NOMO-1 (cell line): Measurements from ENCODE around the gene ZNF440.
"Not testable (repeated sequence)": the region's sequence is repeated elsewhere in the genome, so short reads cannot be mapped to it uniquely, and the experiment has no call there.

Experiments
- DNase-seq, 2 experiments: peaks; one replicate each; lab custom pipeline; 2025; ENCODE audit not compliant: unreplicated experiment in 2 of 2; lab: John Stamatoyannopoulos, UW

Gene ZNF440

GRCh38 chr19:11814029-11814699 is at the start of gene ZNF440:
Gene ZNF440, plus strand, starts transcription at chr19:11814273. Its CDS starts 175 bp downstream, at chr19:11814448.
- peak; percentile 89 to 92 for DNase-seq

GRCh38 chr19:11766597-11767591 is 47.2 kb upstream of the ZNF440 start, which contains the start of gene ZNF441:
Gene ZNF441, plus strand, starts transcription at chr19:11767000. Its CDS starts 194 bp downstream, at chr19:11767194.
- DNase-seq, result peak; percentile 88 to 91

DNA sequence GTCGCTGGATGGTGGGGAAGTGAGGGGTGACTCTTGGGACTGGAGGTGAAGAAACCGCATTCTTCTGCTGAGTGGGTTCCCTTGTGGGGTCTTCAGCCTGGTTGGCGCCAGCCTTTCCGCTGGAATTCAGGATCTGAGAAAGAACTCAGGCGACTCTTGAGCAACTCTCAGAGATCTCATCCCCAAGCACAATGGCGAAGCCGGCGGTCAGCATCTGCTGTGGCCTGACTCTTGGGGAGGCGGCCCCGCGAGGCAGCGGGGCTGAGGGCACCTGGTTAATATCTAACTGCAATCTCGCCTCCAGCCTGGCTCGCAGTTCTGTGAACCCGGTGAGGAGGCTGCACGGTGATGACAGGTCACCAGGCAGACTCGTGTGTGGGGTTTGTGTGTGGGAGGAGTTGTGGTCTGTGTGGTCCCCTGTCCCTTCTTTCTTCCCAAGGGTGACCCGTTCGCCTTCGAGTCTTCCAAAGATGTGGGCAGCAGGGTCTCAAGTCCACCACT is 46.4 kb upstream of the ZNF440 start:
- DNase-seq, result peak; percentile 1 to 3

- DNase-seq, result no peak
Observed at GRCh38 chr19:11769995-11770394, 44.1 kb upstream of the ZNF440 start.

- DNase-seq, result not testable (repeated sequence)
Observed at GRCh38 chr19:11771520-11771919, 42.6 kb upstream of the ZNF440 start.

GRCh38 chr19:11776669-11777068 is 37.4 kb upstream of the ZNF440 start:
- DNase-seq, result not testable (repeated sequence)

GRCh38 chr19:11780431-11781020 is 33.5 kb upstream of the ZNF440 start:
- no peak for DNase-seq

DNA sequence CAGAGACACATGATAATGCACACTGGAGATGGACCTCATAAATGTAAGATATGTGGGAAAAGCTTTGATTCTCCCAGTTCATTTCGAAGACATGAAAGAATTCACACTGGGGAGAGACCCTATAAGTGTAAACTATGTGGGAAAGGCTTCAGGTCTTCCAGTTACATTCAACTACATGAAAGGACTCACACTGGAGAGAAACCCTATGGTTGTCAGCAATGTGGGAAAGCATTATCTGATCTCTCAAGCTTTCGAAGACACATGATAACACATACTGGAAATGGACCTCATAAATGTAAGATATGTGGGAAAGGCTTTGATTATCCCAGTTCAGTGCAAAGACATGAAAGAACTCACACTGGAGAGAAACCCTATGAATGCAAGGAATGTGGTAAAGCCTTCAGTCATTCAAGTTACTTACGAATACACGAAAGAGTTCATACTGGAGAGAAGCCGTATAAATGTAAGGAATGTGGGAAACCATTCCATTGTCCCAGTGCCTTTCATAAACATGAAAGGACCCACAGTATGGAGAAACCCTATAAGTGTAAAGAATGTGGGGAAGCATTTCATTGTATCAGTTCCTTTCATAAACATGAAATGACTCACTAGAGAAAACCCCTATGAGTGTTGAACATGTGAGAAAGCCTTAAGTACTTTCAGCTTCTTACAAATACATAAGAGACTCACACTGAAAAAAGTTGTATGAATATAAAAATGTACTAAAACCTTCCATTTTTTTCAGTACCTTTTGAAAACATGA is 32.6 kb upstream of the ZNF440 start:
- no peak for DNase-seq

DNA sequence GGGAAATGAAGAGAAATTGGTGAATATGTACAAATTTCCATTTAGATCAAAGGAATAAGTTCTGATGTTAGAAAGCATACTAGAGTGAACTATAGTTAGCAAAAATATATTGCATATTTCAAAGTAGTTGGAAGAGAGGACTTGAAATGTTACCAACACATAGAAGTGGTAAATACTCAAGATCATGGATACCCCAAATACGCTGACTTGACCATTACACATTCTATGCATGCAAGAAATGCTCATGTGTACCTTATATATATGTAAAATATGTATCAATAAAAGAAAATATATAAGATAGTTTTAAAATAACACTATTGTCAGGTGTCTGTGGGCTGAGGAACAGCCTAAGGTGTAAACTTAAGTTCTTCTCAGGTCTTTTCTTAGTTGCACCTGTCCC is 30.3 kb upstream of the ZNF440 start:
- DNase-seq, result no peak

- DNase-seq, result no peak
Observed at GRCh38 chr19:11784356-11784755, 29.7 kb upstream of the ZNF440 start.

- DNase-seq, result no peak
Observed at GRCh38 chr19:11787536-11787935, 26.5 kb upstream of the ZNF440 start.

GRCh38 chr19:11792942-11793341 is 21.1 kb upstream of the ZNF440 start:
- no peak for DNase-seq

DNA sequence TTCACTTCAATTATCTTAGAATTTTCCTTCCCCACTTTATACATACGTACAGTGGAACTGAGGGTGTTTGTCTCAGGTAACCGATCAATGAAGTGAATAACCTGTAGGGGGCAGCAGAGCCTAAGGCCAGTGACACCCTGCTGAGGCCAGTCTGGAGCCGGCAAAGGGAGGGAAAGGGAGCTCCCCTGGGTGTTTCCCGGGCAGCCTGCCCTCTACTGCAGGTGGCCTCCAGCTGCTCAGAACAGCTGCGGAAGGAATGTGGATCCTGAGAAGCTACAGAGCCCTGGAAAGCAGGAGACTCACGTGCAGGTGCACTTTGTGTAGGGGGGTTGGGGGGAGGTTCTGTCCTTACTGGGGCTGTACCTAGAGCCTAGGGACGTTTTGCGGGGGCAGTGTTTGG is 16.6 kb upstream of the ZNF440 start:
- peak; percentile 63 to 77 for DNase-seq

GRCh38 chr19:11798391-11799330 is 15.4 kb upstream of the ZNF440 start, which contains the start of gene ZNF491:
Gene ZNF491, plus strand, starts transcription at chr19:11798523. Its CDS starts 7,431 bp downstream, at chr19:11805954.
- DNase-seq, result peak; percentile 44 to 46

- DNase-seq, result no peak
Observed at GRCh38 chr19:11806354-11807098, 7.5 kb upstream of the ZNF440 start.

DNA sequence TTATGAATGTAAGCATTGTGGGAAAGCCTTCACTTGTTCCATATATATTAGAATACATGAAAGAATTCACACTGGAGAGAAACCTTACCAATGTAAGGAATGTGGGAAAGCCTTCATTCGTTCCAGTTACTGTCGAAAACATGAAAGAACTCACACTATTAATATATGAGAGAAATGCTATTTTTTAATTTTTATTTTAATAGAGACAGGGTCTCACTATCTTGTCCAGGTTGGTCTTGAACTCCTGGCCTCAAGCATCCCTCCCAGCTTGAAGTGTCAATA is 7.0 kb upstream of the ZNF440 start:
- no peak for DNase-seq

GRCh38 chr19:11813703-11814028 is 407 bp upstream of the ZNF440 start:
- DNase-seq, result peak in 1 of 2 experiments; percentile 86

- DNase-seq, result no peak
Observed at GRCh38 chr19:11814700-11815035, 595 bp downstream of the ZNF440 start.
